Kidney (tissue), 14 donors: ENCODE data around the gene MYLK4. TPM values are rescaled to one million over a fixed set of nuclear protein-coding genes. Genes with fewer than 3 reads are reported as not detected.

ENCODE experiments used
- DNase-seq, 5 donors: peaks; one replicate each; pipeline ENCODE4 v3.0.0-alpha.2; 2013 to 2020
- FAIRE-seq: peaks from 2 replicates; lab custom pipeline; 2012; peaks lifted over from hg19 to GRCh38; lab: Jason Lieb, UNC
- H3K27ac ChIP-seq, 2 donors: one replicate each; pipeline ENCODE4 v1.7.0; 2013; ENCODE audit warnings: low read depth in 2 of 2, low read length in 2 of 2, inconsistent platforms in 1 of 2
- H3K27me3 ChIP-seq: one replicate; pipeline ENCODE4 v1.7.1; 2013; ENCODE audit warnings: low read length, inconsistent platforms; ENCODE audit not compliant: control insufficient read depth, insufficient read depth
- H3K36me3 ChIP-seq, 3 donors: one replicate each; pipeline versions ENCODE4 v1.7.0 to v1.7.1; 2013; ENCODE audit warnings: low read length in 3 of 3, control low read depth in 1 of 3, inconsistent platforms in 1 of 3; ENCODE audit not compliant: insufficient read depth in 3 of 3, control insufficient read depth in 2 of 3
- H3K4me1 ChIP-seq, 3 donors: one replicate each; pipeline versions ENCODE4 v1.7.0 to v1.7.1; 2013; ENCODE audit warnings: low read length in 3 of 3, inconsistent platforms in 1 of 3, low read depth in 1 of 3; ENCODE audit not compliant: control insufficient read depth in 2 of 3, insufficient read depth in 2 of 3
- H3K4me3 ChIP-seq, 3 donors: one replicate each; pipeline versions ENCODE4 v1.7.0 to v1.8.1; 2013; ENCODE audit warnings: low read length in 3 of 3, control low read depth in 1 of 3, inconsistent platforms in 1 of 3
- H3K9ac ChIP-seq, 3 donors: one replicate each; pipeline versions ENCODE4 v1.7.0 to v1.7.1; 2013; ENCODE audit warnings: low read length in 3 of 3, control low read depth in 1 of 3, inconsistent platforms in 1 of 3
- H3K9me3 ChIP-seq, 3 donors: one replicate each; pipeline versions ENCODE4 v1.7.0 to v1.7.1; 2013; ENCODE audit warnings: low read length in 3 of 3, control low read depth in 1 of 3, inconsistent platforms in 1 of 3; ENCODE audit not compliant: control insufficient read depth in 2 of 3, insufficient read depth in 1 of 3
- intact Hi-C: fragments of 100-400 bp; cut with DNase I; formaldehyde crosslinking; loops from one replicate; pipeline ENCODE4 v1.11.1; 2022
- polyA plus RNA-seq: library from polyadenylated mRNA; stranded (reverse); fragments of 350-450 nt; fragmentation: Illumina TruSeq; extraction: RNeasy Lipid Tissue Mini Kit (QIAGEN cat#74804); gene quantifications from one replicate; pipeline ENCODE4 v1.2.3, GENCODE V29; 2014; ENCODE audit warnings: low read depth, low replicate concordance; ENCODE audit not compliant: insufficient read depth
- total RNA-seq: library from RNA; stranded (reverse); fragmentation: NEBNext Ultra II Directional; extraction: Animal tissue kit (Norgen Biotek cat#: 25700); gene quantifications from one replicate; pipeline ENCODE4 v1.2.1, GENCODE V29; 2021
- TF ChIP-seq, protein P1 (sequence below): IDR thresholded peaks from 3 replicates; pipeline ENCODE4 v1.5.1; 2012; ENCODE audit warnings: mild to moderate bottlenecking, moderate library complexity, borderline replicate concordance; ENCODE audit not compliant: insufficient read depth; ENCODE audit errors: extremely low read depth
- donor health status: control.
- donor health status: control.
- donor health status: control.
- donor health status: control.
- donor health status: control.
- donor health status: DM: yes; HTN: yes; CAD: no.
- donor health status: Normal renal cell carcinoma (clear cell type).

MYLK4 gene
- total and polyA plus RNA-seq, 2 donors from 2014 or later, result 1.1 to 1.3 TPM

DNA sequence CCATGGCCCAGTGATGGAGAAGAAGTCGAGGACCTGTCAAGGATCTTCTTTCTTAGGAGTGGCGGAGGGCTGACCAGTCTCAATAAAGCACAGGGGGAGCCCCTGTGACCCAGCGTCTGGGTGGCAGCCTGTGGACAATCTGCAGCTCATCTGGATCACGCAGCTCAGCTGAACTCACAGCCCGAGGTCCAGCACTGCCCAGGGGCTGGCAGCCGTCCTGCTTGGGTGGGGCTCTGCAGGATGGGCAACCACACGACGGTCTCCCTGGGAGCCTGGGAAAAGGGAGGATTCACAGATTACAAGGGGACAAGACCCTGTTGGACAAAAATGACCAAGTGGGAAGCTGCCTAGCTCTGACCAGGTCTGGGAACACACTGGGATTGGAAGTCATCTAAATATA, 110.8 kb downstream of the MYLK4 start:
- Histone ChIP-seq H3K36me3 (no peaks in the 10 kb centered on the region), H3K4me3 (no peak overlapping the region), H3K4me1 (no peaks in the 10 kb centered on the region), H3K9me3 (no peaks in the 10 kb centered on the region), H3K9ac (no peak overlapping the region), H3K27ac (no peak overlapping the region), H3K27me3 (no peaks in the 10 kb centered on the region)
- TF ChIP-seq, protein P1, sequence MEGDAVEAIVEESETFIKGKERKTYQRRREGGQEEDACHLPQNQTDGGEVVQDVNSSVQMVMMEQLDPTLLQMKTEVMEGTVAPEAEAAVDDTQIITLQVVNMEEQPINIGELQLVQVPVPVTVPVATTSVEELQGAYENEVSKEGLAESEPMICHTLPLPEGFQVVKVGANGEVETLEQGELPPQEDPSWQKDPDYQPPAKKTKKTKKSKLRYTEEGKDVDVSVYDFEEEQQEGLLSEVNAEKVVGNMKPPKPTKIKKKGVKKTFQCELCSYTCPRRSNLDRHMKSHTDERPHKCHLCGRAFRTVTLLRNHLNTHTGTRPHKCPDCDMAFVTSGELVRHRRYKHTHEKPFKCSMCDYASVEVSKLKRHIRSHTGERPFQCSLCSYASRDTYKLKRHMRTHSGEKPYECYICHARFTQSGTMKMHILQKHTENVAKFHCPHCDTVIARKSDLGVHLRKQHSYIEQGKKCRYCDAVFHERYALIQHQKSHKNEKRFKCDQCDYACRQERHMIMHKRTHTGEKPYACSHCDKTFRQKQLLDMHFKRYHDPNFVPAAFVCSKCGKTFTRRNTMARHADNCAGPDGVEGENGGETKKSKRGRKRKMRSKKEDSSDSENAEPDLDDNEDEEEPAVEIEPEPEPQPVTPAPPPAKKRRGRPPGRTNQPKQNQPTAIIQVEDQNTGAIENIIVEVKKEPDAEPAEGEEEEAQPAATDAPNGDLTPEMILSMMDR, result no peak
- DNase-seq, result no peak
- intact Hi-C loops, result no loop called here
- FAIRE-seq, result no peak

- no peaks in the 10 kb centered on the region for H3K27me3 ChIP-seq
- intact Hi-C loops, result no loop called here
- DNase-seq (no peak), FAIRE-seq (no peak)
- no peak overlapping the region for H3K9ac ChIP-seq
- TF ChIP-seq, protein P1, result no peak
- H3K4me3 ChIP-seq, result no peak overlapping the region
- no peak overlapping the region for H3K27ac ChIP-seq
- H3K9me3 ChIP-seq, result no peaks in the 10 kb centered on the region
- H3K4me1 ChIP-seq, result no peaks in the 10 kb centered on the region
- H3K36me3 ChIP-seq, result no peaks in the 10 kb centered on the region
These were observed 111.6 kb downstream of the MYLK4 start for GRCh38 chr6:2639167-2639566.

DNA sequence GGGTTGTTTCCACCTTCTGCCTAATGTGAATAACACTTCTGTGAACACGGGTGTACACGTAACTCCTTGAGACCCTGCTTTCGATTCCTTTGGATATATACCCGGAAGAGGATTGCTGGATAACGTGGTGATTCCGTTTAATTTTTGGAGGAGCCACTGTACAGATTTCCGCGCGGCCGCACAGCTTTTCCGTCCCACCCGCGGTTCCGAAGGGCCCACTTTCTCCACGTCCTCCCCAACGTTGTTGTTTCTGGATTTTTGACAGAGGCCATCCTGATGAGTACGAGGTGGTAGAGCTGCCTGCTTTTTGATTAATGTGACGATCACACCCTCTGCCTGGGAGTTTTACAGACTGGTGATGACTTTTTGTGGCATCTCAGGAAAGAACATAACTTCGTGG, 114.0 kb downstream of the MYLK4 start:
- Histone ChIP-seq H3K9me3 (no peaks in the 10 kb centered on the region), H3K27ac (no peak overlapping the region), H3K36me3 (no peaks in the 10 kb centered on the region), H3K9ac (no peak overlapping the region), H3K4me3 (no peak overlapping the region), H3K4me1 (peaks cover 0 to 6% (median 0%) of the 10 kb centered on the region in 3 donors), H3K27me3 (no peaks in the 10 kb centered on the region)
- DNase-seq (no peak), FAIRE-seq (no peak)
- intact Hi-C loops, result no loop called here
- TF ChIP-seq, protein P1, result no peak

DNA sequence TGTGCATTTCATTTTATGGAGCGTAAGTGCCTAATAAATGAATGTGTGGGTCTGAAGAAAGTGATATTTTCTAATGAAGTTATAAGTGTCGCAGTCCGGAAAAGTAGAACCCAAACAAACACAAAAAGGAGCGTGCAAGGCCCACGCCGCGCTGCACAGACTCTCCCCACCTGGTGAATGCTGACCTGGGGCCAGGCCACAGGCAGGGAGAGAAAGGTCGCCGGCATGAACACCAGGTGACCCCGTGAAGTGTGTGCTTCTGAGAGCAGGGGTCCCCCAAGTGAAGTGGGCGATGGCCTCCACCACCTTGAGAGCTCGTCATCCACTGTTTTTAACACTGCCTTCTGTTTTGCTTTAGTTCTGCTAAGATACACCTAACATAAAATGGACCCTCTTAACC, 114.8 kb downstream of the MYLK4 start:
- no peak overlapping the region for H3K27ac ChIP-seq
- intact Hi-C loops, result no loop called here

More for the DNA sequence above, 114.8 kb downstream of the MYLK4 start:
- Histone ChIP-seq H3K36me3 (no peaks in the 10 kb centered on the region), H3K27me3 (no peaks in the 10 kb centered on the region), H3K9me3 (no peaks in the 10 kb centered on the region), H3K4me3 (no peak overlapping the region), H3K9ac (no peak overlapping the region), H3K4me1 (peaks cover 0 to 6% (median 0%) of the 10 kb centered on the region in 3 donors)
- TF ChIP-seq, protein P1, result no peak
- DNase-seq, result no peak
- no peak for FAIRE-seq
